Left ventricle myocardium inferior (tissue), 1 donor: ENCODE measurements around the gene RBMXL3. TPM values are rescaled to one million over a fixed set of nuclear protein-coding genes. Genes with fewer than 3 reads are reported as not detected.

Source experiments
- DNase-seq: peaks from one replicate; pipeline ENCODE4 v3.0.0-alpha.2; 2020
- H3K27ac ChIP-seq: fragments of 200-600 bp; replicated peaks from 2 replicates; pipeline ENCODE4 v1.8.0; 2021
- H3K27me3 ChIP-seq: fragments of 200-600 bp; 2 replicates; pipeline ENCODE4 v1.8.0; 2021; ENCODE audit warnings: low read depth
- H3K36me3 ChIP-seq: fragments of 200-600 bp; 2 replicates; pipeline ENCODE4 v1.8.0; 2021
- H3K4me1 ChIP-seq: fragments of 200-600 bp; 2 replicates; pipeline ENCODE4 v1.8.0; 2021
- H3K4me3 ChIP-seq: fragments of 200-600 bp; 2 replicates; pipeline ENCODE4 v1.8.0; 2021; ENCODE audit warnings: mild to moderate bottlenecking, moderate library complexity
- H3K9me3 ChIP-seq: fragments of 200-600 bp; replicated peaks from 2 replicates; pipeline ENCODE4 v1.8.0; 2021
- intact Hi-C: fragments of 100-400 bp; cut with micrococcal nuclease; formaldehyde crosslinking; loops from one replicate; pipeline ENCODE4 v1.11.0; 2022
- long read RNA-seq: library from polyadenylated mRNA; unstranded; transcript quantifications from one replicate; pipeline ENCODE4 v2.0.0, GENCODE V29; 2021
- total RNA-seq: library from RNA; stranded (reverse); fragmentation: NEBNext Ultra II Directional; extraction: Animal tissue kit (Norgen Biotek cat#: 25700); gene quantifications from one replicate; pipeline ENCODE4 v1.2.1, GENCODE V29; 2021
- TF ChIP-seq, protein P1 (sequence below): fragments of 200-600 bp; IDR thresholded peaks from 2 replicates; pipeline ENCODE4 v1.8.0; 2021; ENCODE audit warnings: antibody characterized with exemption, mild to moderate bottlenecking, borderline replicate concordance
- donor health status: DM: no; HTN: yes; CAD: no; lungs with severe emphysema.

RBMXL3 gene
- not detected for total RNA-seq
- long read RNA-seq = 0 reads

GRCh38 chrX:115189110-115189509 is at the start of gene RBMXL3:
Gene RBMXL3, plus strand, starts transcription at chrX:115189410. Its CDS starts 32 bp downstream, at chrX:115189442.
- H3K4me3 ChIP-seq = no peak within 1 kb of the TSS
- H3K27ac ChIP-seq = no peak within 1 kb of the TSS
- TF ChIP-seq, protein P1, sequence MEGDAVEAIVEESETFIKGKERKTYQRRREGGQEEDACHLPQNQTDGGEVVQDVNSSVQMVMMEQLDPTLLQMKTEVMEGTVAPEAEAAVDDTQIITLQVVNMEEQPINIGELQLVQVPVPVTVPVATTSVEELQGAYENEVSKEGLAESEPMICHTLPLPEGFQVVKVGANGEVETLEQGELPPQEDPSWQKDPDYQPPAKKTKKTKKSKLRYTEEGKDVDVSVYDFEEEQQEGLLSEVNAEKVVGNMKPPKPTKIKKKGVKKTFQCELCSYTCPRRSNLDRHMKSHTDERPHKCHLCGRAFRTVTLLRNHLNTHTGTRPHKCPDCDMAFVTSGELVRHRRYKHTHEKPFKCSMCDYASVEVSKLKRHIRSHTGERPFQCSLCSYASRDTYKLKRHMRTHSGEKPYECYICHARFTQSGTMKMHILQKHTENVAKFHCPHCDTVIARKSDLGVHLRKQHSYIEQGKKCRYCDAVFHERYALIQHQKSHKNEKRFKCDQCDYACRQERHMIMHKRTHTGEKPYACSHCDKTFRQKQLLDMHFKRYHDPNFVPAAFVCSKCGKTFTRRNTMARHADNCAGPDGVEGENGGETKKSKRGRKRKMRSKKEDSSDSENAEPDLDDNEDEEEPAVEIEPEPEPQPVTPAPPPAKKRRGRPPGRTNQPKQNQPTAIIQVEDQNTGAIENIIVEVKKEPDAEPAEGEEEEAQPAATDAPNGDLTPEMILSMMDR = no peak
- no peaks in the 10 kb centered on the region for H3K4me1 ChIP-seq
- H3K27me3 ChIP-seq = no peaks in the 10 kb centered on the region
- intact Hi-C loops = no loop called here
- no peaks in the 10 kb centered on the region for H3K36me3 ChIP-seq
- no peak for DNase-seq
- H3K9me3 ChIP-seq = no peaks in the 10 kb centered on the region

DNA sequence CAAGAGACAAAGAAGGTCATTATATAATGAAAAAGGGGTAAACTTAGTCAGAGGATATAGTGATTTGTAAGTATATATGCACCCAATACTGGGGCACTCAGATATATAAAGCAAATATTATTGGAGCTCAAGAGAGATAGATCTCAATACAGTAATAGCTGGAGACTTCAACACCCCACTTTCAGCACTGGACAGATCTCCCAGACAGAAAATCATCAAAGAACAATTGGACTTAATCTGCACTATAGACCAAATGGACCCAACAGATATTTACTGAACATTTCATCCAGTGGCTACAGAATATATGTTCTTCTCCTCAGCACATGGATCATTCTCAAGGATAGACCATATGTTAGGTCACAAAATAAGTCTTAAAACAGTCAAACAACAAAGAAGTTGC is 47.2 kb upstream of the RBMXL3 start:
- intact Hi-C loops = no loop called here
- DNase-seq = no peak
- Histone ChIP-seq H3K4me1 (no peaks in the 10 kb centered on the region), H3K27me3 (no peaks in the 10 kb centered on the region), H3K36me3 (no peaks in the 10 kb centered on the region), H3K4me3 (no peak overlapping the region), H3K9me3 (no peaks in the 10 kb centered on the region), H3K27ac (no peak overlapping the region)
- TF ChIP-seq, protein P1 = no peak

DNA sequence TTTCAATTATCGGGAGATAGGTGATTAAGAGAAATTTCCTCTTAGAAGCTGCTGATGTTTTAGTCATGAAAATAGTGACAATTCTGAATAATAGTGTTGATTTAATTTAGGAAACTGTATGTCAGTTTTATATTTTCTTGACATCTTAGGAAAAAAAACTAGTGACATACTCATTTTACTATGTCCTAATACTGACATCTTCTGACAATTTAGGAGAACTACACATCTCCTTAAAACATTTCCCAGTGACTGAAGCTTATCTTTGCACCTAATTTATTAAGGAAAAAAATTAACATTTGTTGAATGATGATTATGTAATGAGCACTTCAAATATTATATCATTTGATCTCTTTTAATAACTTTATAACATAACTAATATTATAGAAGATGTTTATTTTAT is 42.0 kb upstream of the RBMXL3 start:
- TF ChIP-seq, protein P1 = peak; percentile 62
- Histone ChIP-seq H3K27me3 (no peaks in the 10 kb centered on the region), H3K27ac (no peak overlapping the region), H3K4me1 (no peaks in the 10 kb centered on the region), H3K9me3 (no peaks in the 10 kb centered on the region), H3K36me3 (no peaks in the 10 kb centered on the region), H3K4me3 (no peak overlapping the region)
- intact Hi-C loops = loop anchor here (5.0 kb wide), 1 partner anchor 520 kb away; no protein-coding TSS in a partner anchor
- DNase-seq = no peak

DNA sequence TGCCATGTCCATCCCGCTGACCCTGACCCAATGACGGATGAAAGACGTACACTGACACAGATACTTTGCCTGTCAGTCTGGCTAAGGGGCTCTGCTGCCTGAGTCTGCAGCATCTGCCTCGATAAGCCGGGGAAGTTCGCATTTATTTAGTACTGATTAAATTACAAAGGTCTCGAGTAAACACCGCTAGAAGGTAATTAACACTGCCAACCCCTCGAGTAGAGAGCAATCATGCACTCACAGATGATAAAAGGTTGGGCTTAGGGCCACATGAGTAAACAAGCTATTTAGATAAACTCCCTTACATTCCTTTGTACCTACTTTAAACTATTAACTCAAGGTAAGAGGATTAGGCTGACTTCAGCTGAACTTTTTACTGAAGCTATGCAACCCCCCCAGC is 16.0 kb upstream of the RBMXL3 start:
- Histone ChIP-seq H3K9me3 (no peaks in the 10 kb centered on the region), H3K36me3 (no peaks in the 10 kb centered on the region)

GRCh38 chrX:115174548-115174947 is 14.7 kb upstream of the RBMXL3 start:
- Histone ChIP-seq H3K27ac (no peak overlapping the region), H3K9me3 (no peaks in the 10 kb centered on the region), H3K4me1 (no peaks in the 10 kb centered on the region), H3K36me3 (no peaks in the 10 kb centered on the region), H3K27me3 (no peaks in the 10 kb centered on the region), H3K4me3 (no peak overlapping the region)
- intact Hi-C loops = no loop called here
- no peak for DNase-seq
- TF ChIP-seq, protein P1 = no peak

More for the DNA sequence above, 16.0 kb upstream of the RBMXL3 start:
- no peak for DNase-seq
- no peaks in the 10 kb centered on the region for H3K4me1 ChIP-seq
- intact Hi-C loops = no loop called here
- no peaks in the 10 kb centered on the region for H3K27me3 ChIP-seq
- TF ChIP-seq, protein P1 = no peak
- no peak overlapping the region for H3K4me3 ChIP-seq
- no peak overlapping the region for H3K27ac ChIP-seq
